Left lobe of liver (tissue), 2 donors: ENCODE data around the gene PAFAH1B2. TPM values are rescaled to one million over a fixed set of nuclear protein-coding genes. Genes with fewer than 3 reads are reported as not detected.
"Not testable (repeated sequence)": the region's sequence is repeated elsewhere in the genome, so short reads cannot be mapped to it uniquely, and the experiment has no call there.

Experiments used
- ATAC-seq: fragments of 200-7000 bp; cut with Tn5 transposase; one replicate; pipeline ENCODE4 v1.9.1; 2020; ENCODE audit warnings: mild to moderate bottlenecking, moderate library complexity
- DNase-seq: peaks from one replicate; pipeline ENCODE4 v3.0.0-alpha.2; 2020; ENCODE audit warnings: low spot score
- total RNA-seq: library from RNA; stranded (reverse); gene quantifications from one replicate; pipeline ENCODE4 v1.2.1, GENCODE V29; 2021
- donor health status: DM: no; HTN: no; CAD: no; lungs with moderate emphysema.
- donor health status: DM: no; HTN: yes; CAD: no.

PAFAH1B2 gene
- total RNA-seq, 1 donor from 2014 or later = 23.5 TPM

DNA sequence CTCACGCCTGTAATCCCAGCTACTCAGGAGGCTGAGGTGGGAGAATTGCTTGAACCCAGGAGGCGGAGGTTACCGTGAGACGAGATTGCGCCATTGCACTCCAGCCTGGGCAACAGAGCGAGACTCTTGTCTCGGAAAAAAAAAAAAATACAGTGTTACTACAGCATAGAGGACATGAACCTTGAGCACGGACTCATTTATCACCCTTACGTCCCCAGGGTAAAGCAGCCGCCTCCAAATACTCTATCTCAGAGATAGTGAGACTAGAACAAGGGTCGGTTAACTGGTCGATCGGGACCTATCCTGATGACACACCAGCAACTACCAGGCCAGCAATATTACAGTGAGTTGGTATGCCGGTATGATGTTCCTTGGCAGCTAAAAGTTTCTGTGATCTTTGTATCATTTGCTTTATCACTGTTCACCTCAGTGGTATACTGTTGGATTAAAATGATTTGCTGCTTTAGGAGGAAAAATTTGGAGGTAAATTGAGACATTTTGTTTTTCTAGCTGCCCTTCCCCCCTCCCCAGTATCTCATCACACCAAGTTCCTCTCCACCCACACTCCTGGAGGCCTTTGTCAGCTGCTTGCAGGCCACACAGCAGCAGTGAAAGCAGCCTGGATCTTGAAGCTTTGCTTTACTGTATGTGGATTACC, 27.4 kb downstream of the PAFAH1B2 start:
- DNase-seq (no peak), ATAC-seq (peak; percentile 21)

DNA sequence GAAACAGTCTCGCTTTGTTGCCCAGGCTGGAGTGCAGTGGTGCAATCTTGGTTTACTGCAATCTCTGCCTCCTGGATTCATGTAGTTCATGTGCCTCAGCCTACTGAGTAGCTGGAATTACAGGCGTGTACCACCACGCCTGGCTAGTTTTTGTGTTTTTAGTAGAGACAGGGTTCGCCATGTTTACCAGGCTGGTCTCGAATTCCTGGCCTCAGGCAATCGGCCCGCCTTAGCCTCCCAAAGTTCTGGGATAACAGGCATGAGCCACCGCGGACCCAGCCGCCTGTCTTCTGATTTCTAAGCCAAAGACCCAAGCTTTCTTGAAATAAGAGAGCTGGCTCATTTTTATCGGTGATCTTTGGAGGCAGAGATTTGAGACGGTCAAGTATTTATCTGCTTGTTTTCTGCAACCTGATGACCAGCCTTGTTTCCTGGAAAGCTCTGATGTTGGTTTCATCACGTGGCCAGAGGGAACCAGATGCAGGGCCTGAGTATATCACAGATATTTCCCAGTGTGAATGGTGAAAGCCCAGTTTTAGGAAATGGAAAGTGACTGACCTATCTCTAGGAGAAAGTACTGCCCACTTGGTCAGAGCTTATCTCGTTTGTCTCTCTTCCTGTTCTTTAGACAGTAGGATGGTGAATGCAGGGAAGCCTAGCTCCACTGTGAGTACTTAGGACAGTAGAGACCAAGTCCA, 28.8 kb downstream of the PAFAH1B2 start:
- ATAC-seq (peak; percentile 56), DNase-seq (no peak)

DNA sequence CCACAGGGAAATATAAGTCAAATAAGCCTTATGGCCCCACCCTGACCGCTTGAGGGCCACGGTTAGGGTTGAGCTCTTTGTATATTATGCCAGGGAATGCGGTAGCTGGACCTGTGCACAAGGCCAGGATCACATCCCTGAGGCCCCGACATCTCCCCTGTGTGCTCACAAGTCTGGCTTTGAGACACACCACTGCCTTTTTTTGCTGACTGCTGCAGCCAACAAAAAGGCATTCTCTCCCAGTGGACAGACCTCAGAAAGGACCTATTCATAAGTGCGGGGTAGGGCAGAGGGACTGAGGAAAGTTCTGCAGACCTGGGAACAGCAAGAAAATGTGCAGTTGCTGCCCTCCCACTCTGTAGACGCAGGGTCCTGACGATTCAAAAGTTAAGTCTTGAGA, 31.0 kb downstream of the PAFAH1B2 start:
- ATAC-seq = no peak

DNA sequence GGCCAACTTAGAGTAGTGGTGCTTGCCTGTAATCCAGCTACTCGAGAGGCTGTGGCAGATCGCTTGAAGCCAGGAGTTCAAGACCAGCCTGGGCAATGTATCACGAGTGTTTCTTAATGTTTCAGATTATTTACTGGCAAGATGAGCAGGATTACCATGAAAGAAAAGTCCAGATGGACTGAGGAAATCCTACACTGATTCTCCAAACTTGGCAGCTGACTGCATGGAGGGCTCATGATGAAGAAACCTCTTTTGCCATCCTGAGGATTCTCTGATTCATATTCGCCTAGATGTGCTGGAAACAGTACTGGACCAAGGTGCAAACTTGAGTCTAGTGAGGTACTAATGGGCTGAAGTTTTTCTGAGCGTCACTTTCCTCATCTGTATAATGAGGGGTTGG, 31.7 kb downstream of the PAFAH1B2 start:
- DNase-seq (no peak), ATAC-seq (no peak)

More for the DNA sequence above, 31.0 kb downstream of the PAFAH1B2 start:
- no peak for DNase-seq

DNA sequence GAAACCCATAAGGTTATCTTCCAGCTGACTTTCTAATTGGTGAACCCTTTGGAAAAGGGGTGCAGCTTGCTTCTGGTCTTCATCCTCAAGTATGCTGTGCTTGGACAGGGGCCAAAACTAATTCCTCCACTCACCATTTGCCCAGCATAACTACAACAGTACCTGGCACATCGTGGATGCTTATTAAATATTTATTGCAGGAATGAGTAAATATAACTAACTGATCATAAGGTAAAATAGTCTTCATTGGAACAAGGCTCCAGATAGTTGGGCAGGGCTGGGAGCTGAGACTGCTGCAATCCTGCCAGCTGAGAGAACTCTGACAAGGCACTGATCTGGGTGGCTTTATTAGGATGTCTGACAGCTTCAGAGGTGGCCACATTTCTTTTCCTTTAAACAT, 32.1 kb downstream of the PAFAH1B2 start:
- ATAC-seq = no peak

DNA sequence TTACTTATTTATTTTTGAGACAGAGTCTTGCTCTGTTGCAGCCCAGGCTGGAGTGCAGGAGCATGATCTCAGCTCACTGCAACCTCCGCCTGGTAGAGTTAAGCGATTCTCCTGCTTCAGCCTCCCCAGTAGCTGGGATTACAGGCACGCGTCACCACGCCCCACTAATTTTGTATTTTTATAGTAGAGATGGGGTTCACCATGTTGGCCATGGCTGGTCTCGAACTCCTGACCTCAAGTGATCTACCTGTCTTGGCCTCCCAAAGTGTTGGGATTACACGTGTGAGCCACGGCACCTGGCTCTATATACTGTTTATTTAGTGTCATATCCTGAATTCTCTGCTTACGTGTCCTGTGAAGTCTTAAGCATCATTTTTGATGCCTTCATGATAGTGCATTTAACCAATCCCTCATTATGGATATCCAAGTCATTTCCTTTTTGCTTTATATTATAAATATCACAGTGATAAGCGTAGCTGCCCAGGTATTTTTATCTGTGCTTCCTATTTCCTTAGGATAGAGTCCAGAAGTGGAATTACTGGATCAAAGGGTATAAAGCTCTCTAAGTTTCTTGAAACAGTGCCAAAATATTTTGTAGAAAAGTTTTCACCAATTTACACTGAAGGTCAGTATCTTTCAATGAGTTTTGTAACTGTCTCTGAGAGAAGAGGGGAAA, 33.6 kb downstream of the PAFAH1B2 start:
- DNase-seq = no peak
- no peak for ATAC-seq

More for the DNA sequence above, 32.1 kb downstream of the PAFAH1B2 start:
- no peak for DNase-seq

DNA sequence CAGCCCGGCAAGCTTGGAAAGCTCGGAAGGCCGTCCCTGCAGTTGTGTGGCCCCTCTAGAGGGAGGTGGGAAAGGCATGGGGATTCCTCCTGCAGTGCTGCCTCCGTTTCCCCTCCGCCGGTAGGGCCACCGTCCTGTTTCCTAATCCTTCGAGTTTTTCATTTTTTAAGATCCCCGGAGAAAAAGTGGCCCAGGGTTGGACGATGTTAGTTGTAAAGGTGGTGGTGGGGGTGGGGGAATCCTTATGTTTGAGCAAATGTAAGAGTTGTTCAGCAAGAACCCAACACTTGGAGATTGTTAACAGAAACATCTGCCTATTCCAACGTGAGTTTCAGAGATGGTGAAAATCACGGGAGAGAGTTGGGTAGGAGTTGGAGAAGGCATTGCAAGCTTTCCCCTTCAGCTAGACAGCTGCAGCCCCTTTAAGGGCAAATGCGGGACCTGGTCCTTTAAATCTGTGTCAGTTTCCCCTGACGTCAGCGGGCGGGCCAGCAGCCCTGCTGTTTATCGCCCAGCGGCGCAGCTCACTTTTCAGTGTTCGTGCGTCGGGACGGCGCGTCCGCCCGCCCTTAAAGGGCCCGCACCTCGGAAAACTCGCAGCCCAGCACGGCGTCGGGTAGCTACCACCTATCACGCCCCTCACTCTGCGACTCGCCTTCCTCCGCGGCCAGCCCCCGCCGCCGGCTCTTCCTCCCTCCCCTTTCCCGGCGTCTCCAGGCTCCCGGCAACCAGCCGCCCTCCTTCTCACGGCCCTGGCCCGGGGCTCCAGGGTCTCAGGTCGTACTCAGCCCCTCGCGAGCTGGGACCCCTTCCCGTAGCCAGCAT, 34.3 kb downstream of the PAFAH1B2 start, which contains the start of gene SIDT2:
TSS of gene SIDT2 (plus strand) at position 534 of the 825 bp plus-strand sequence. CDS start 521 bp downstream, outside the sequence.
- DNase-seq = peak; percentile 96
- ATAC-seq = peak; percentile 93

DNA sequence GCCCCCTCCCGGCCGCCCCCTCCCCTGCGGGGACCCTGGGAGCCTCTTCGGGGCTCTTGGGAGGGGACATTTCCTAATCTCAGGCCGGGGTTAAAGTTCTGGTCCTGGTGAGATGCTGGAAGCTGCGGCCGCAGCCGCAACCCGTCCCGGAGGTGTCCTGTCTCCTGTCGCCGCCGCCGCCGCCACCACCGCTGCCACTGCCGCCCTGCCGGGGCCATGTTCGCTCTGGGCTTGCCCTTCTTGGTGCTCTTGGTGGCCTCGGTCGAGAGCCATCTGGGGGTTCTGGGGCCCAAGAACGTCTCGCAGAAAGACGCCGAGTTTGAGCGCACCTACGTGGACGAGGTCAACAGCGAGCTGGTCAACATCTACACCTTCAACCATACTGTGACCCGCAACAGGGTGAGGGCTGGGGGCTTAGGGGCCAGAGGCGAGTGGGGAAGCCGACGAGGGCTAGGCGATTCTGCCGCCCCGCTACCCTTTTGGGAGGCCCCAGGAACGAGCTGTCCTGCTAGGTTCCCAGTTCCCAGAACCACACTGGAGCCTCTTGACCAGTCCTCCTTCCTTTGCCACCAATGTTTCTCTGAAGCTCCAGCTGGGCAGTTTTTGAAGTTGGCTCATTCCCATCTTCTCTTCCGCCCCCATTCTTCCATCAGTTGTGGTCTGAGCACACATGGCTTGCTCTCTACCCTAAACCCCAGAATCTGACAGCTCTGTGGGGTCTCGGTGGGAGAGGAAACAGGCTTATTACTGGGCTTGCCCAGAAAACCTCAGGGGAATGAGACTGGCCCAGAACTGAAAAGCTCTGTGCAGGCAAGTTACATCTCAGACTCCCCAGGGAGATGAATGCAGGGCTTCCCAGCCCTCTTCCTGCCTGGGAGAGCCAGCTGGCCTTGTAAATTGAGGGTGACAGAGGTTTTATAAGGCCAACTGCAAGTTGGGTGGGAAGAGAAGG, 35.2 kb downstream of the PAFAH1B2 start:
- peak; percentile 76 for ATAC-seq
- DNase-seq = peak; percentile 75

DNA sequence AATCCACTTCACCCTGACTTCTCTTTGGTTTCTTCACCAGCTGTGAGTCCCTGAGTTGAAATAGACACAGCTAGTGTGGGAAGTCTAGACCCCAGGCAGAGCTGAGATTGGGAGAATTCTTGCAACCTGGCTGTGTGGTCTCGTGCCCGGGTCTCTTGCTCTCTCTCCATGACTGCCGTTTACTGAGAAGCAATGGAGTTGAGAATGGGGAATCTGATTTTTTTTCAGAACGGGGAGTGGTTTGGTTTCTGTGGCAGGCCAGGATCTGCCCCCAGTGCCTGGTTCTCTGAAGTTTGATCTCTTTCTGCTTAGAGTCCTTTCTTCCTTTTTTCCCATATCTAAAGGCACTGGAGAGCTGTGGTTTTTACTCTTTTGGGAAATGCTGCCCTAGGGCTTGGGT, 35.9 kb downstream of the PAFAH1B2 start:
- DNase-seq = peak; percentile 44
- no peak for ATAC-seq

DNA sequence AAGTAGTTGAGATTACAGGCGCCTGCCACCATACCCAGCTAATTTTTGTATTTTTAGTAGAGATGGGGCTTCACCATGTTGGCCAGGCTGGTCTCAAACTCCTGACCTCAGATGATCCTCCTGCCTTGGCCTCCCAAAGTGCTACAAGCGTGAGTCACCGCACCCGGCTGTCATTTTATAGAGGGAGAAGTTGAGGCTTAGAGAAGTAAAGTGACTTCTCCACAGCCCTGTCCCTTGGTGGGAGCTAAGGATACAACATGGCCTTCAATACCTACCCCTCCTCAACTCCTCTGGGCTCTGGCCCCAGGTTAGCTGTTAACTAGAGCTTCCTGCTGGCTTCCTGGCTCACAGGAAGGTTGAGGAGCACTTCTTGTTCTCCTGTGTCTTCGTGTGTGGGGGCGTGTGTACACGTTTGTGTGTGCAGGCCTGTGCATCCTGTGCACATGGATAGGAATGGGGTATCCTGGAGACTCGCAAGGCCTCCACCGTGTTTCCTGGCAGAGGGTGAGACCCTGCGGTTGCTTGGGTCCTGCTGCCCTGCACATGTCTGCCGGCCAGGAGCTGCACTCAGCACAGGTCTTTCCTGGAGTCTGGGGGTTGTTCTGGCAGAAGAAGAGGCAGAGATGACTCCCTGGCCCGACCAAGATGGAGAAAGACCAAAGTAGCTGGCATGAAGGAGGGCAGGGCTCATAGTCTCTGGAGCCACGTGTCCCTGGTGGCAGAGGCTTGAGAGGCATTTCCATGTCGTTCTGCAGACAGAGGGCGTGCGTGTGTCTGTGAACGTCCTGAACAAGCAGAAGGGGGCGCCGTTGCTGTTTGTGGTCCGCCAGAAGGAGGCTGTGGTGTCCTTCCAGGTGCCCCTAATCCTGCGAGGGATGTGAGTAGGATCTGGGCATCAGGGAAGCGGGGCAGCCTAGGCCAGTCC, 36.8 kb downstream of the PAFAH1B2 start:
- ATAC-seq (no peak), DNase-seq (peak; percentile 43)

DNA sequence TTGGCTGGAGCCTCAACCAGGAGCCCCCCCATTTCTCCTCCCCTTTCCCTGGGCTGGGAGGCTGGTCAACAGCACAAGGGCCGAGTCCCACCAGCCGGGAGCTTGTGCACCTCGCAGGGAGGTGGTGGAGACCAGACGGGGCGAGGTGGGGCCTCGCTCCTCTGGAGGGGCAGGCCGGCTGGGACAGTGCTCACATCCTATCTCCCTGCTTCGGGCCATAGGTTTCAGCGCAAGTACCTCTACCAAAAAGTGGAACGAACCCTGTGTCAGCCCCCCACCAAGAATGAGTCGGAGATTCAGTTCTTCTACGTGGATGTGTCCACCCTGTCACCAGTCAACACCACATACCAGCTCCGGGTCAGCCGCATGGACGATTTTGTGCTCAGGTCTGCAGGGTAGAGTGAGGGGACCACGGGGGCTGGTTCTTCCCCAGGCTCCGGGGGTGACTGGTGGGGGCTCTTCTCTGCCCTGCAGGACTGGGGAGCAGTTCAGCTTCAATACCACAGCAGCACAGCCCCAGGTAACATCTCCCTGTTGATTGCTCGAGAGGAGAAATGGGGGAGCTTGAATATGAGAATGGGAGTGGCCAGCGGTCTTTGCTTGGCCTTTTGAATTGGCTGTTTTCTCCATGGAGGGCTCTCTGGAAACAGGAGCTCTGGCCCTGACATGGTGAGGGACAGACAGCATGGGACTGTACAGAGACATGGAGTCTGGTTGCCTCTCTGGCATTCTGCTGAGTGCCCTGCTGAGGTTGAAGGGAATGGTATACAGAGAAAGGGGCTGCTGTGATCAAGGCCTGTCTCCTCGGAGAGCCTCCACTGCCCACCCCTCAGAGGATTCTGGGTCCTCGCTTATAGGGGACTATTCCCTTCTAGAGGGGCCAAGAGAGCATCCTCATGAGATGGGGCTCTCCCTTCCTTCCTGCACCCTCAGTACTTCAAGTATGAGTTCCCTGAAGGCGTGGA, 37.8 kb downstream of the PAFAH1B2 start:
- ATAC-seq = no peak
- peak; percentile 45 for DNase-seq

DNA sequence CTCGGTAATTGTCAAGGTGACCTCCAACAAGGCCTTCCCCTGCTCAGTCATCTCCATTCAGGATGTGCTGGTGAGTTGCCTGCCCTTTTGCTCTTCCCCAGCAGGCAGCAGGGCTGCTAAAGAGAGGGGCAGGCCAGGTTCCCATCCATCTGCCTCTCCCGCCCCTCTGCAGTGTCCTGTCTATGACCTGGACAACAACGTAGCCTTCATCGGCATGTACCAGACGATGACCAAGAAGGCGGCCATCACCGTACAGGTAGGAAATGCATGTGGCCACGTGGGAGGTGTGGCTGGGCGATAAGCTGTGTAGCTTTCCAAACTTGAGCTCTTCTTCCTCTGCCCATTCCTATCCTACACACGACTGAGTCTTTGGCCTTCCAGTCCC, 38.5 kb downstream of the PAFAH1B2 start:
- ATAC-seq = no peak
- no peak for DNase-seq

DNA sequence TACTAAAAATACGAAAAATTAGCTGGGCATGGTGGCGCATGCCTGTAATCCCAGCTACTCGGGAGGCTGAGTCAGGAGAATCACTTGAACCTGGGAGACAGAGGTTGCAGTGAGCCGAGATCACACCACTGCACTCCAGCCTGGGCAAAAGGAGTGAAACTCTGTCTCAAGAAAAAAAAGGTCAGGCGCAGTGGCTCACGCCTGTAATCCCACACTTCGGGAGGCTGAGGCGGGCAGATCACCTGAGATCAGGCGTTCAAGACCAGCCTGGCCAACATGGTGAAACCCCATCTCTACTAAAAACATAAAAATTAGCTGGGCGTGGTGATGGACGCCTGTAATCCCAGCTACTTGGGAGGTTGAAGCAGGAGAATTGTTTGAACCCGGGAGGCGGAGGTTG, 39.1 kb downstream of the PAFAH1B2 start:
- DNase-seq, ATAC-seq: not testable (repeated sequence)

DNA sequence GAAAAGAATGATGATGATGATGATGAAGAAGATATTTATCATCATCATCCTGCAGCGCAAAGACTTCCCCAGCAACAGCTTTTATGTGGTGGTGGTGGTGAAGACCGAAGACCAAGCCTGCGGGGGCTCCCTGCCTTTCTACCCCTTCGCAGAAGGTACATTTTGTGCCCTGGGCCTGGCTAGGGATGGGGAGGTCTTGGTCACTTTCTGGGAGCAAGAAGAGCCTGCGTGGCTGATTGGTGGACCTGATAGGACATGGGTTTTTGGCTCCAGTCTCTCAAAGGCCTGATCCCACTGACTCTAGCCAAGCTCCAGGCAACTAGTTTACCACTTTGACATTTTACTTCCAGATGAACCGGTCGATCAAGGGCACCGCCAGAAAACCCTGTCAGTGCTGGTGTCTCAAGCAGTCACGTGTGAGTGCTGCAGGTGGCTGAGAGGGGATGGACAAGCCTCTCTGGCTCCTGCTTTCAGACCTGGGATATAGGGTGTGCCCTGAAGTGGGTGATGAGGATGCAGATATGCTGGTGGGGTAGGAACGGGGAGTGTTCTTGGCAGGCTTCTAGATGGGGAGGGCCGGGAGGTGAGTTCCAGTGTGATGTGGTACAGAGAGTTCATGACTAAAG, 39.8 kb downstream of the PAFAH1B2 start:
- ATAC-seq (no peak), DNase-seq (peak; percentile 35)

DNA sequence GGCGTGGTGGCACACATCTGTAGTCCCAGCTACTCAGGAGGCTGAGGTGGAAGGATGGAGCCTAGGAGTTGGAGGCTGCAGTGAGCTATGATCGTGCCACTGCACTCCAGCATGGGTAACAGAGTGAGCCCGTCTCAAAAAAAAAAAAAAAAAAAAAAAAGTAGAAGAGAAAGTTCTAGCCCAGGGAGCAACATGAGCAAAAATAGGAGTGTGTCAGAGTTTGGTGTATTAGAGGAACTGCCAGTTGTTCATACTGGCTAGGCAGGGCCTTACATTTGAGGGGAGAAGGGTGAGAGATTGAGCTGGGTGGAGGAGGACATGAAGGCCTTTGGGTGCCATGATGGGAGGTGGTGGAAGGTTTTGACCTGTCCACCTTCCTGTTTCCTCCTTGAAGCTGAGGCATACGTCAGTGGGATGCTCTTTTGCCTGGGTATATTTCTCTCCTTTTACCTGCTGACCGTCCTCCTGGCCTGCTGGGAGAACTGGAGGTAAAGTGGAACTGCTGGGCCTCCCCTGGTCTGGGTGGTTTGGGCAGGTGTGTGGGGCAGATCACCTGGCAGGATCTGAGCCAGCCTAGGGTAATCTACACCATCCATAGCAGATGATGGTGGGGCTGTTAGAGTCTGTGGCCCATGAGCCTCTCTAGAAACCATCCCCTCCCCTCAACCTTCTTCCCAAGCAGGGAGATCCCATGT, 41.8 kb downstream of the PAFAH1B2 start:
- ATAC-seq = no peak

DNA sequence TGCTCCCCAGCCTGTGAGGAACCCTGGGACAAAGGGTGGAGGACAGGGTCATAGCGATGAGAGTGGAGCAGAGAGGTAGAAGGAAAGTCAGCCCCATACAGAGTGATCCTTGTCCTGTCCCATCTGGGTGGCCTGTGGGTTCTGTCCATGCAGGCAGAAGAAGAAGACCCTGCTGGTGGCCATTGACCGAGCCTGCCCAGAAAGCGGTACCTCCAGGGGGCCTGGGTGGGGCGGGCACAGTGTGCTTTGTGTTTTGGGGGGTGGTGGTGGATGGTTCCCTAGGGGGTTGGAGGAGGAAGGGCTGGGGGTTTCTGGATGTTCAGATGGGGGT, 42.3 kb downstream of the PAFAH1B2 start:
- ATAC-seq = no peak
- no peak for DNase-seq

More for the DNA sequence above, 41.8 kb downstream of the PAFAH1B2 start:
- no peak for DNase-seq

DNA sequence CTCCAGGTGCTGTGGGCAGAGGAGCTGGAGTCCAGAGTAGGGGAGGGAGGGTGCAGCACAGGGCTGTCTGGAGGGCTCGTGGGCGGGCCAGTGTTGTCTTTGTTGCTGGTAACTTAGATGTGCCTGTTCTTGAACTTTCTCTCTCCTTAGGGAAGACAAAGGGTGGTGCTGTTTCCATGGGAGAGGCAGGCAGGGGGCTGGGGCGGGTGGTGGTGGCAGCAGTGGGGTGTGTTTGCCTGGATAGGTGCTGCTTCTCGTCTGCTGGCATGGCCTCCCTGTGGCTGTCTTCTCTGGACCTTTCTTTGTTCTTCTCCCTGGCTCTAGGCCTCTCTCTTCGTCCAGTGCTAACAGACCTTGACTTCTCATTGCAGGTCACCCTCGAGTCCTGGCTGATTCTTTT, 42.9 kb downstream of the PAFAH1B2 start:
- ATAC-seq (no peak), DNase-seq (peak; percentile 38)
